GM12878 (cell line): ENCODE results near the gene ANKIB1. TPM values are rescaled to one million over a fixed set of nuclear protein-coding genes. Genes with fewer than 3 reads are reported as not detected.

ENCODE experiments used
- FOXM1 ChIP-seq: IDR thresholded peaks from 2 replicates; pipeline ENCODE4 v1.6.1; 2012; ENCODE audit warnings: low read depth, mild to moderate bottlenecking, inconsistent platforms, low read length, moderate library complexity
- HCFC1 ChIP-seq: fragments of 150-350 bp; IDR thresholded peaks from 2 replicates; pipeline ENCODE4 v1.6.1; 2014; ENCODE audit warnings: low read length
- HDGF ChIP-seq: fragments of 450-650 bp; IDR thresholded peaks from 2 replicates; pipeline ENCODE4 v1.6.1; 2016; ENCODE audit warnings: antibody characterized with exemption
- MYC ChIP-seq: IDR thresholded peaks from 2 replicates; pipeline ENCODE4 v1.6.1; 2011; ENCODE audit warnings: mild to moderate bottlenecking, low read length, moderate library complexity, inconsistent platforms; ENCODE audit not compliant: insufficient read depth, insufficient replicate concordance, insufficient read length, severe bottlenecking
- PBX3 ChIP-seq: IDR thresholded peaks from 2 replicates; pipeline ENCODE4 v1.6.1; 2011; ENCODE audit warnings: mild to moderate bottlenecking, low read depth, low read length, moderate library complexity; ENCODE audit not compliant: insufficient replicate concordance
- RFX5 ChIP-seq: IDR thresholded peaks from 2 replicates; pipeline ENCODE4 v1.6.1; 2011; ENCODE audit warnings: low read depth, low read length, improper control_type of control experiment
- SREBF2 ChIP-seq: IDR thresholded peaks from 2 replicates; pipeline ENCODE4 v1.6.1; 2012; ENCODE audit warnings: mild to moderate bottlenecking, low read length
- STAT3 ChIP-seq: IDR thresholded peaks from 2 replicates; pipeline ENCODE4 v1.6.1; 2011; ENCODE audit warnings: low read depth, low read length, improper control_type of control experiment
- SUPT20H ChIP-seq: IDR thresholded peaks from 2 replicates; pipeline ENCODE4 v1.6.1; 2011; ENCODE audit warnings: low read depth, mild to moderate bottlenecking, low read length, moderate library complexity, borderline replicate concordance; ENCODE audit not compliant: control insufficient read depth
- TCF12 ChIP-seq: IDR thresholded peaks from 2 replicates; pipeline ENCODE4 v1.6.1; 2011; ENCODE audit warnings: low read depth, mild to moderate bottlenecking, low read length
- ZBTB40 ChIP-seq: fragments of 450-650 bp; IDR thresholded peaks from 2 replicates; pipeline ENCODE4 v1.6.1; 2016; ENCODE audit warnings: mild to moderate bottlenecking, moderate library complexity, borderline replicate concordance
- ZNF622 ChIP-seq: fragments of 450-650 bp; IDR thresholded peaks from 2 replicates; pipeline ENCODE4 v1.6.1; 2017; ENCODE audit warnings: mild to moderate bottlenecking, inconsistent platforms
- polyA plus RNA-seq, 11 experiments: library from polyadenylated mRNA; depleted of rRNA in 4 of 11; unstranded in 6 of 11; stranded (reverse) in 5 of 11; fragments of >200 nt; fragmentation: Nextera tagmentation in 4 of 11; fragmentation: Illumina TruSeq in 1 of 11; extraction: Ambion mirVana in 4 of 11; extraction: Trizol in 1 of 11; gene quantifications; 1 replicate in 1 of 11; 2 replicates in 10 of 11; pipeline versions ENCODE4 v1.2.1 to v1.2.3, GENCODE V29; 2011 to 2016; ENCODE audit warnings: inconsistent platforms in 2 of 11, missing spikeins in 2 of 11, low read depth in 1 of 11
- total RNA-seq, 4 experiments: library from RNA; depleted of rRNA in 3 of 4; stranded (reverse); fragments of >200 nt in 3 of 4; fragmentation: Illumina TruSeq in 1 of 4; extraction: Trizol in 1 of 4; gene quantifications; 2 replicates each; pipeline versions ENCODE4 v1.2.1 to v1.2.3, GENCODE V29; 2013 to 2021
- TF ChIP-seq, protein P1 (sequence below): fragments of 450-650 bp; formaldehyde crosslinking; IDR thresholded peaks from 2 replicates; pipeline ENCODE4 v1.4.0; 2022; ENCODE audit warnings: mild to moderate bottlenecking, moderate library complexity
- TF ChIP-seq, protein P2 (sequence below): IDR thresholded peaks from 2 replicates; pipeline ENCODE4 v1.6.1; 2012; ENCODE audit warnings: improper control_type of control experiment, low read depth, low read length; ENCODE audit not compliant: insufficient replicate concordance
- TF ChIP-seq, protein P3 (sequence below): IDR thresholded peaks from 2 replicates; pipeline ENCODE4 v1.6.1; 2012; ENCODE audit warnings: low read depth, low read length, improper control_type of control experiment

ANKIB1 gene
- total and polyA plus RNA-seq, 10 of the 15 experiments (the other 5 are each of a cell fraction or from before 2014, with no cell fraction given) = 9.0 to 54.0 (median 21.9) TPM

GRCh38 chr7:92448205-92448747, 202.5 kb downstream of the ANKIB1 start (continued):
- TF ChIP-seq, protein P1, sequence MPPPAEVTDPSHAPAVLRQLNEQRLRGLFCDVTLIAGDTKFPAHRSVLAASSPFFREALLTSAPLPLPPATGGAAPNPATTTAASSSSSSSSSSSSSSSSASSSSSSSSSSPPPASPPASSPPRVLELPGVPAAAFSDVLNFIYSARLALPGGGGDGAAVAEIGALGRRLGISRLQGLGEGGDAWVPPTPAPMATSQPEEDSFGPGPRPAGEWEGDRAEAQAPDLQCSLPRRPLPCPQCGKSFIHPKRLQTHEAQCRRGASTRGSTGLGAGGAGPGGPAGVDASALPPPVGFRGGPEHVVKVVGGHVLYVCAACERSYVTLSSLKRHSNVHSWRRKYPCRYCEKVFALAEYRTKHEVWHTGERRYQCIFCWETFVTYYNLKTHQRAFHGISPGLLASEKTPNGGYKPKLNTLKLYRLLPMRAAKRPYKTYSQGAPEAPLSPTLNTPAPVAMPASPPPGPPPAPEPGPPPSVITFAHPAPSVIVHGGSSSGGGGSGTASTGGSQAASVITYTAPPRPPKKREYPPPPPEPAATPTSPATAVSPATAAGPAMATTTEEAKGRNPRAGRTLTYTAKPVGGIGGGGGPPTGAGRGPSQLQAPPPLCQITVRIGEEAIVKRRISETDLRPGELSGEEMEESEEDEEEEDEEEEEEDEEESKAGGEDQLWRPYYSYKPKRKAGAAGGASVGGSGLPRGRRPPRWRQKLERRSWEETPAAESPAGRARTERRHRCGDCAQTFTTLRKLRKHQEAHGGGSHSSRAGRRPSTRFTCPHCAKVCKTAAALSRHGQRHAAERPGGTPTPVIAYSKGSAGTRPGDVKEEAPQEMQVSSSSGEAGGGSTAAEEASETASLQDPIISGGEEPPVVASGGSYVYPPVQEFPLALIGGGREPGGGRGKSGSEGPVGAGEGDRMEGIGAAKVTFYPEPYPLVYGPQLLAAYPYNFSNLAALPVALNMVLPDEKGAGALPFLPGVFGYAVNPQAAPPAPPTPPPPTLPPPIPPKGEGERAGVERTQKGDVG (CRISPR knock-in tag) = no peak
- no peak for TF ChIP-seq PBX3
- TF ChIP-seq, protein P2, sequence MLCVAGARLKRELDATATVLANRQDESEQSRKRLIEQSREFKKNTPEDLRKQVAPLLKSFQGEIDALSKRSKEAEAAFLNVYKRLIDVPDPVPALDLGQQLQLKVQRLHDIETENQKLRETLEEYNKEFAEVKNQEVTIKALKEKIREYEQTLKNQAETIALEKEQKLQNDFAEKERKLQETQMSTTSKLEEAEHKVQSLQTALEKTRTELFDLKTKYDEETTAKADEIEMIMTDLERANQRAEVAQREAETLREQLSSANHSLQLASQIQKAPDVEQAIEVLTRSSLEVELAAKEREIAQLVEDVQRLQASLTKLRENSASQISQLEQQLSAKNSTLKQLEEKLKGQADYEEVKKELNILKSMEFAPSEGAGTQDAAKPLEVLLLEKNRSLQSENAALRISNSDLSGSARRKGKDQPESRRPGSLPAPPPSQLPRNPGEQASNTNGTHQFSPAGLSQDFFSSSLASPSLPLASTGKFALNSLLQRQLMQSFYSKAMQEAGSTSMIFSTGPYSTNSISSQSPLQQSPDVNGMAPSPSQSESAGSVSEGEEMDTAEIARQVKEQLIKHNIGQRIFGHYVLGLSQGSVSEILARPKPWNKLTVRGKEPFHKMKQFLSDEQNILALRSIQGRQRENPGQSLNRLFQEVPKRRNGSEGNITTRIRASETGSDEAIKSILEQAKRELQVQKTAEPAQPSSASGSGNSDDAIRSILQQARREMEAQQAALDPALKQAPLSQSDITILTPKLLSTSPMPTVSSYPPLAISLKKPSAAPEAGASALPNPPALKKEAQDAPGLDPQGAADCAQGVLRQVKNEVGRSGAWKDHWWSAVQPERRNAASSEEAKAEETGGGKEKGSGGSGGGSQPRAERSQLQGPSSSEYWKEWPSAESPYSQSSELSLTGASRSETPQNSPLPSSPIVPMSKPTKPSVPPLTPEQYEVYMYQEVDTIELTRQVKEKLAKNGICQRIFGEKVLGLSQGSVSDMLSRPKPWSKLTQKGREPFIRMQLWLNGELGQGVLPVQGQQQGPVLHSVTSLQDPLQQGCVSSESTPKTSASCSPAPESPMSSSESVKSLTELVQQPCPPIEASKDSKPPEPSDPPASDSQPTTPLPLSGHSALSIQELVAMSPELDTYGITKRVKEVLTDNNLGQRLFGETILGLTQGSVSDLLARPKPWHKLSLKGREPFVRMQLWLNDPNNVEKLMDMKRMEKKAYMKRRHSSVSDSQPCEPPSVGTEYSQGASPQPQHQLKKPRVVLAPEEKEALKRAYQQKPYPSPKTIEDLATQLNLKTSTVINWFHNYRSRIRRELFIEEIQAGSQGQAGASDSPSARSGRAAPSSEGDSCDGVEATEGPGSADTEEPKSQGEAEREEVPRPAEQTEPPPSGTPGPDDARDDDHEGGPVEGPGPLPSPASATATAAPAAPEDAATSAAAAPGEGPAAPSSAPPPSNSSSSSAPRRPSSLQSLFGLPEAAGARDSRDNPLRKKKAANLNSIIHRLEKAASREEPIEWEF = no peak
- TF ChIP-seq TCF12 = no peak
- TF ChIP-seq ZNF622 = no peak
- no peak for TF ChIP-seq SUPT20H
- TF ChIP-seq FOXM1 = no peak
- no peak for TF ChIP-seq HDGF
- TF ChIP-seq MYC = no peak
- TF ChIP-seq HCFC1 = no peak
- TF ChIP-seq STAT3 = no peak
- no peak for TF ChIP-seq RFX5
- TF ChIP-seq, protein P3, sequence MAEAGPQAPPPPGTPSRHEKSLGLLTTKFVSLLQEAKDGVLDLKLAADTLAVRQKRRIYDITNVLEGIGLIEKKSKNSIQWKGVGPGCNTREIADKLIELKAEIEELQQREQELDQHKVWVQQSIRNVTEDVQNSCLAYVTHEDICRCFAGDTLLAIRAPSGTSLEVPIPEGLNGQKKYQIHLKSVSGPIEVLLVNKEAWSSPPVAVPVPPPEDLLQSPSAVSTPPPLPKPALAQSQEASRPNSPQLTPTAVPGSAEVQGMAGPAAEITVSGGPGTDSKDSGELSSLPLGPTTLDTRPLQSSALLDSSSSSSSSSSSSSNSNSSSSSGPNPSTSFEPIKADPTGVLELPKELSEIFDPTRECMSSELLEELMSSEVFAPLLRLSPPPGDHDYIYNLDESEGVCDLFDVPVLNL = no peak
- TF ChIP-seq SREBF2 = no peak
- TF ChIP-seq ZBTB40 = peak; percentile 69; the same call in 1 of the 2 replicates
